Heart left ventricle (tissue), 13 donors: Measurements from ENCODE around the gene PCBP3.

Experiments used
- POLR2A ChIP-seq, 2 donors: fragments of 450-650 bp; IDR thresholded peaks; one replicate each; pipeline ENCODE4 v1.6.1; 2017; ENCODE audit warnings: antibody characterized with exemption in 2 of 2, mild to moderate bottlenecking in 2 of 2, moderate library complexity in 2 of 2
- TF ChIP-seq, protein P1 (sequence below), 12 donors: fragments of 200-600 bp; sonication (generic) in 4 of 12; IDR thresholded peaks; one replicate each; pipeline versions ENCODE4 v1.5.0 to v1.8.0; 2018 to 2022; ENCODE audit warnings: antibody characterized with exemption in 12 of 12, mild to moderate bottlenecking in 5 of 12
- donor health status: ischemic (EF 13 %, LVEDD 7.1; RV severe dilation, severe dysfunction).
- donor health status: DM: no; HTN: yes; CAD: no.
- donor health status: DM: no; HTN: no; CAD: no.
- donor health status: ischemic (EF 25% LVEDD 6.9; RV normal size, moderate dysfunction).
- donor health status: ischemic (EF 25% LVEDD 5.7; RV mildly dilated, moderate dysfunction).
- donor health status: ischemic (EF 35%, LVEDD 5.7; RV mildly dilated, moderate dysfunction).
- donor health status: nonischemic (EF 11% LVEDD 7.7; RV severe dilation, severe dysfunction).
- donor health status: DM: yes; HTN: yes; CAD: no.
- donor health status: PGD.
- donor health status: ischemic (EF 29% LVEDD 5.4; RV normal size, mild dysfunction).
- donor health status: nonischemic (EF 23%, LVEDD 6.1; RV moderate dilation, normal function).

DNA sequence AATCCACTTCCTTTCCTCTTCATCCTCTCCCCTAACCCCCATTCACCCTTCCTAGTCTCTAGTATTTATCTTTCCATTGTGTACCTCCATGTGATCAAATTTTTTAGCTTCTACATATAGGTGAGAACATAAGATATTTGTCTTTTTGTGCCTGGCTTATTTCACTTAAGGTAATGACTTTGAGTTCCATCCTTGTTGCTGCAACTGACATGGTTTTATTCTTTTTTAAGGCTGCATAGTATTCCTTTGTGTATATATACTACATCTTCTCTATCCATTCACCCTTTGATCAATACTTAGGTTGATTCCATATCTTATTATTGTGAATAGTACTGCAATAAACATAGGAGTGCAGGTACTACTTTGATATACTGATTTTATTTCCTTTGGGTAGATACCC, 128.7 kb downstream of the PCBP3 start:
- TF ChIP-seq POLR2A (IDR thresholded peaks at IDR 0.05) = no peak
- TF ChIP-seq, protein P1, sequence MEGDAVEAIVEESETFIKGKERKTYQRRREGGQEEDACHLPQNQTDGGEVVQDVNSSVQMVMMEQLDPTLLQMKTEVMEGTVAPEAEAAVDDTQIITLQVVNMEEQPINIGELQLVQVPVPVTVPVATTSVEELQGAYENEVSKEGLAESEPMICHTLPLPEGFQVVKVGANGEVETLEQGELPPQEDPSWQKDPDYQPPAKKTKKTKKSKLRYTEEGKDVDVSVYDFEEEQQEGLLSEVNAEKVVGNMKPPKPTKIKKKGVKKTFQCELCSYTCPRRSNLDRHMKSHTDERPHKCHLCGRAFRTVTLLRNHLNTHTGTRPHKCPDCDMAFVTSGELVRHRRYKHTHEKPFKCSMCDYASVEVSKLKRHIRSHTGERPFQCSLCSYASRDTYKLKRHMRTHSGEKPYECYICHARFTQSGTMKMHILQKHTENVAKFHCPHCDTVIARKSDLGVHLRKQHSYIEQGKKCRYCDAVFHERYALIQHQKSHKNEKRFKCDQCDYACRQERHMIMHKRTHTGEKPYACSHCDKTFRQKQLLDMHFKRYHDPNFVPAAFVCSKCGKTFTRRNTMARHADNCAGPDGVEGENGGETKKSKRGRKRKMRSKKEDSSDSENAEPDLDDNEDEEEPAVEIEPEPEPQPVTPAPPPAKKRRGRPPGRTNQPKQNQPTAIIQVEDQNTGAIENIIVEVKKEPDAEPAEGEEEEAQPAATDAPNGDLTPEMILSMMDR (IDR thresholded peaks at IDR 0.05) = no peak
